Measurements from ENCODE around the gene ATP2B2.

ATP2B2 gene

DNA sequence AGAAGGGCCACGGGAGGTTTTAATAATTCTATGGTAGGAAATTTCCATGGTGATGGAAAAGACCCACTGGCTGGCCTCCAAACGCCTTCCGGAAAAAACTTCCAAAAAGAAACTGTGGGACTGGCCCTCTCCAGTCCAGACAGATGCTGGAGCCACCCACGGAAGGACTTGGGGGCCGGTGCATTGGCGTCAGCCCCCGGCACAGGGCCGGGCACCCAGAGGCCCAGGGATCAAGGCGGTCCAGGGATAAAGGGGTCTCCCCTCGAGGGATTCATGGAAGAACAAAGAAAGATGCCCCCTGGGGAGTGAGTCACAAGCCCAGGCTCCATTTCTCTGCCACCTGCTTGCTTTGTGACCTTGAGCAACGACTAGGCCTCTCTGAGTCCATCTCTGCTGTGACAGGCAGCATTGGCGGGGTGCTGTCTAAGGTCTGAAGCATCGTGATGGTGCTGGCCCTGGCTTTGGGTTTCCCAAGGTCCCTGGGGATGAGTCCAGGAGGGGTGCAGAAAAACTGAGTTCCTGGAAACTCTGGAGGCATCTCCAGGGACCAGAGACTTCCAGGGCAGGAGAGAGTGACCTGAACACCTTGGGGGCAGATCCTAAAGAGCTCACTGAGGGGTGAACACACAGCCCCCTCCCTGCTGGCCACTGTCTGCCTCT, 21.6 kb downstream of the ATP2B2 start:
- peaks cover under 1% of the 10 kb centered on the region for H3K27me3 Mint-ChIP-seq
- H3K4me1 Mint-ChIP-seq, result no peaks in the 10 kb centered on the region
- ATAC-seq (no peak), DNase-seq (no peak)
- no peaks in the 10 kb centered on the region for H3K36me3 Mint-ChIP-seq (ENCODE audit: low read depth)
- H3K4me3 Mint-ChIP-seq, result no peak overlapping the region
- peaks cover 2% of the 10 kb centered on the region for H3K9me3 Mint-ChIP-seq
- no peak overlapping the region for H3K27ac Mint-ChIP-seq

DNA sequence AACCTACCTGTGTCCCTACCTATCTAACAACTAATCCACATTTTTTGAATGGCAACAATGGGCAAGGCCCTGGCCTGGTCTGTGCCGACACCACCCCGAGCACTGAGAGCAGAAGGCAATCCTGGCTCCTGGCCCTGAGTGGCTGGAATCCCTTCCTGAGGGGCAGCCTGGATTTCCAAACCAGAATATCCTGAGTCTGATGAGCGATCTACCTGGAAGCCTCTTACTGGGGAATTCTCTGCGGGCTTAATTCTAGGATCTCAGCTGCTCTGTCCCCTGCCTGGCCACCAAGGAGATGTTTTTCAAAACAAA, 22.1 kb downstream of the ATP2B2 start:
- no peaks in the 10 kb centered on the region for H3K4me1 Mint-ChIP-seq
- H3K36me3 Mint-ChIP-seq (ENCODE audit: low read depth), result no peaks in the 10 kb centered on the region
- no peak overlapping the region for H3K4me3 Mint-ChIP-seq
- no peak for DNase-seq
- H3K27ac Mint-ChIP-seq, result no peak overlapping the region
- no peak for ATAC-seq
- H3K27me3 Mint-ChIP-seq, result peaks cover 1% of the 10 kb centered on the region
- peaks cover 7% of the 10 kb centered on the region for H3K9me3 Mint-ChIP-seq

DNA sequence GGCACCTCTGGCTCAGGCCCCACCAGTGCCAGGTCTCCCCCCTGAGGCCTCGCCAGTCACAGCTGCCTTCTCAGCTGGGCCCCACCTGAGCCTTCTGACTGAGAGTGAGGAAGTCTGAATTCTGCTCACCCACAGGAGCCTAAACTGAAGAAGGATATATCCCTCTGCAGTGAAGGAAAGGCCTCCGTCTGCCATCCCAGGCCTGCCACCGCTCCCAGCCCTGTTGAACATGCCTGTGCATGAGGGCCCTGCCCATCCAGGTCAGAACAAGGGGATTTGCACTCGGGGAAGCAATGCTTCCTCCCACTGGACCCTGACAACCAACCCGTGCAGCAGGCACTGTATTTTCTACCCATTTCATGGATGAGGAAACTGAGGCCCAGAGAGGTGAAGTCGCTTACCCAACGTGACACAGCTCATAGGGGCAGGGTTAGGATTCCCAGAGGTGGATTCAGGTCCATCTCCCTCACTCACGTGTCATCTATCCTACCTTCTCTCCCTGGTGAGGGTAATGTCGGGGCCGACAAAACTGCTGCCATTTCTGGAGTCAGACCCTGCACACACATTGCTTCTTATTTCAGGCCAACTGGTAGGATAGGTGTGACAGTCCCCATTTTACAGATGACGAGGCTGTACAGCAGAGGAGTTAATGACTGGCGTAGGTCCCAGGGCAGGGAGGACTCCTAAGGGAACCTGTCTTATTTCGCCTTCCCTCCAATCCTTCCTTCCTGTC, 22.6 kb downstream of the ATP2B2 start:
- no peak overlapping the region for H3K27ac Mint-ChIP-seq
- ATAC-seq (no peak), DNase-seq (no peak)
- no peaks in the 10 kb centered on the region for H3K4me1 Mint-ChIP-seq
- no peak overlapping the region for H3K4me3 Mint-ChIP-seq
- peaks cover 1% of the 10 kb centered on the region for H3K27me3 Mint-ChIP-seq
- H3K9me3 Mint-ChIP-seq, result peaks cover 10% of the 10 kb centered on the region
- no peaks in the 10 kb centered on the region for H3K36me3 Mint-ChIP-seq (ENCODE audit: low read depth)

GRCh38 chr3:10480871-10481378, 24.5 kb downstream of the ATP2B2 start:
- Mint-ChIP-seq H3K36me3 (ENCODE audit: low read depth) (no peaks in the 10 kb centered on the region), H3K9me3 (peaks cover 10% of the 10 kb centered on the region), H3K27me3 (peaks cover 1% of the 10 kb centered on the region), H3K4me1 (no peaks in the 10 kb centered on the region), H3K27ac (no peak overlapping the region), H3K4me3 (no peak overlapping the region)
- DNase-seq, result no peak
- no peak for ATAC-seq

DNA sequence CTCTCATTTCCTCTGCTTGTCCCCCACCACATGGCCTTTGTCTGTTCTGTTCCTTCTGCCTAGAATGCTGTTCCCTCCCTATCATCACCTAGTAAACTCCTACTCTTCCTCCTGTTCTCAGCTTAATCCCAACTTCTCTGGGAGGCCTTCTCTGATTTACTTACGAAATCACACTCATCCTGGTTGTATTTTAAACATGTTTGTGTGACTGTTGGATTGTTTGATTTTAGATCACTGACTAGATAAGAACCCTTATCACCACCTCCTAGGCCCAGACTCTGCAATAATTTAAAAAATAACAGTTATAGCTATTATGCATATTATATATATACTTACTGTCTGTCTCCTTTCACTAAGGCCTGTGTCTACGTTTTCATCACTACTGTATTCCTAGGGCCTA, 26.1 kb downstream of the ATP2B2 start:
- ATAC-seq (no peak), DNase-seq (no peak)
- Mint-ChIP-seq H3K36me3 (ENCODE audit: low read depth) (no peaks in the 10 kb centered on the region), H3K4me1 (no peaks in the 10 kb centered on the region), H3K4me3 (no peak overlapping the region), H3K9me3 (peaks cover 10% of the 10 kb centered on the region), H3K27me3 (peaks cover 1% of the 10 kb centered on the region), H3K27ac (no peak overlapping the region)

DNA sequence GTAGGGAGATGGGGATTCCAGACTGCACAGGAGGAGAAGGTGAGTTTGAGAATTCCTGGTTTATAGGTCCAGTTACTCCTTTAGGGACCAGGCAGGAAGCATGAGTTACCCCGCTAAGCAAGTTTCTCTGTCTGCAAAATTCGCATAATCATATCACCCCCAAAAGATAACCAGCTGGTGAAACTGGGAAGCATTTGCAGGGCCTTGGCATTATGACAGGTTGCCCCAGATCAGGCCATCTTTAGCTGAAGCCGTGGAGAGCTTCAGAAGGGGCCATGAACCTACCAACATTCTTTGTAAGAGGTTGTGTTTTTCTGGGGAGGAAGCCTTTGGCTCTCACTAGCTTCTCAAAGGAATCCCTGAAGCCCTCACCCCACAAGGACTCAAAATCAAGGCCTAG, 29.4 kb downstream of the ATP2B2 start:
- peaks cover 3% of the 10 kb centered on the region for H3K4me1 Mint-ChIP-seq
- peaks cover 15% of the 10 kb centered on the region for H3K27me3 Mint-ChIP-seq
- no peak for DNase-seq
- ATAC-seq, result no peak
- H3K27ac Mint-ChIP-seq, result no peak overlapping the region
- H3K9me3 Mint-ChIP-seq, result peaks cover 10% of the 10 kb centered on the region
- no peak overlapping the region for H3K4me3 Mint-ChIP-seq
- H3K36me3 Mint-ChIP-seq (ENCODE audit: low read depth), result no peaks in the 10 kb centered on the region

DNA sequence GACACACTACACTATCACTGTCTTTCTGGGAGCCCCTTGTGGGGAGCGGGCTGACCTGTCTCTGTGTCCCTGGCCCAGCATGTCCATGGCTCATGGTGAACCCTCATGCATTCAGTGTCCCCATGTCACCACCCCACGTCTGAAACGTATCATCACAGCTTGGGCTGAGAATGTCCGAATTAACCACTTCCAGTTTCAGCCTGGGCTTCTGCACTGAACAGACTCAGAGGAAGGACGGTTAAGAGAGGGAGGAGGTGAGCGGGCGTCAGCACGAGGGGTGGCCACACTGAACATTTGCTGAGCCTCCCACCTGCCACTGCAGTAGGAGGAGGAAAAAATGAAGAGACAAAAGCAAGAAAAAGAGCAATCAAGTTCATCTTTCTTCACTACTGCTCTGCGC, 30.5 kb downstream of the ATP2B2 start:
- H3K27me3 Mint-ChIP-seq, result peaks cover 24% of the 10 kb centered on the region
- peaks cover 3% of the 10 kb centered on the region for H3K4me1 Mint-ChIP-seq
- peaks cover 10% of the 10 kb centered on the region for H3K9me3 Mint-ChIP-seq
- no peak overlapping the region for H3K27ac Mint-ChIP-seq
- H3K36me3 Mint-ChIP-seq (ENCODE audit: low read depth), result no peaks in the 10 kb centered on the region
- H3K4me3 Mint-ChIP-seq, result no peak overlapping the region
- DNase-seq, result no peak
- no peak for ATAC-seq

- Mint-ChIP-seq H3K4me3 (no peak overlapping the region), H3K36me3 (ENCODE audit: low read depth) (no peaks in the 10 kb centered on the region), H3K4me1 (peaks cover 3% of the 10 kb centered on the region), H3K27ac (no peak overlapping the region), H3K27me3 (peaks cover 24% of the 10 kb centered on the region), H3K9me3 (peaks cover 10% of the 10 kb centered on the region)
- DNase-seq, result no peak
- no peak for ATAC-seq
These were observed 31.1 kb downstream of the ATP2B2 start for GRCh38 chr3:10474275-10474646.

GRCh38 chr3:10473581-10474274, 31.7 kb downstream of the ATP2B2 start:
- peaks cover 7% of the 10 kb centered on the region for H3K9me3 Mint-ChIP-seq
- peaks cover 3% of the 10 kb centered on the region for H3K4me1 Mint-ChIP-seq
- H3K36me3 Mint-ChIP-seq (ENCODE audit: low read depth), result no peaks in the 10 kb centered on the region
- peak overlapping the region; percentile 44 for H3K27ac Mint-ChIP-seq
- ATAC-seq (no peak), DNase-seq (no peak)
- H3K27me3 Mint-ChIP-seq, result peaks cover 26% of the 10 kb centered on the region
- no peak overlapping the region for H3K4me3 Mint-ChIP-seq

- H3K9me3 Mint-ChIP-seq, result no peaks in the 10 kb centered on the region
- H3K27ac Mint-ChIP-seq, result no peak overlapping the region
- H3K36me3 Mint-ChIP-seq (ENCODE audit: low read depth), result no peaks in the 10 kb centered on the region
- peaks cover 3% of the 10 kb centered on the region for H3K4me1 Mint-ChIP-seq
- H3K4me3 Mint-ChIP-seq, result no peak overlapping the region
- no peak for ATAC-seq
- DNase-seq, result no peak
- peaks cover 30% of the 10 kb centered on the region for H3K27me3 Mint-ChIP-seq
These were observed 32.4 kb downstream of the ATP2B2 start for GRCh38 chr3:10472877-10473440.

- ATAC-seq (no peak), DNase-seq (no peak)
- H3K27ac Mint-ChIP-seq, result no peak overlapping the region
- H3K27me3 Mint-ChIP-seq, result peaks cover 30% of the 10 kb centered on the region
- H3K9me3 Mint-ChIP-seq, result no peaks in the 10 kb centered on the region
- H3K4me3 Mint-ChIP-seq, result no peak overlapping the region
- H3K36me3 Mint-ChIP-seq (ENCODE audit: low read depth), result no peaks in the 10 kb centered on the region
- H3K4me1 Mint-ChIP-seq, result peaks cover 3% of the 10 kb centered on the region
These were observed 34.2 kb downstream of the ATP2B2 start for GRCh38 chr3:10471054-10471688.

DNA sequence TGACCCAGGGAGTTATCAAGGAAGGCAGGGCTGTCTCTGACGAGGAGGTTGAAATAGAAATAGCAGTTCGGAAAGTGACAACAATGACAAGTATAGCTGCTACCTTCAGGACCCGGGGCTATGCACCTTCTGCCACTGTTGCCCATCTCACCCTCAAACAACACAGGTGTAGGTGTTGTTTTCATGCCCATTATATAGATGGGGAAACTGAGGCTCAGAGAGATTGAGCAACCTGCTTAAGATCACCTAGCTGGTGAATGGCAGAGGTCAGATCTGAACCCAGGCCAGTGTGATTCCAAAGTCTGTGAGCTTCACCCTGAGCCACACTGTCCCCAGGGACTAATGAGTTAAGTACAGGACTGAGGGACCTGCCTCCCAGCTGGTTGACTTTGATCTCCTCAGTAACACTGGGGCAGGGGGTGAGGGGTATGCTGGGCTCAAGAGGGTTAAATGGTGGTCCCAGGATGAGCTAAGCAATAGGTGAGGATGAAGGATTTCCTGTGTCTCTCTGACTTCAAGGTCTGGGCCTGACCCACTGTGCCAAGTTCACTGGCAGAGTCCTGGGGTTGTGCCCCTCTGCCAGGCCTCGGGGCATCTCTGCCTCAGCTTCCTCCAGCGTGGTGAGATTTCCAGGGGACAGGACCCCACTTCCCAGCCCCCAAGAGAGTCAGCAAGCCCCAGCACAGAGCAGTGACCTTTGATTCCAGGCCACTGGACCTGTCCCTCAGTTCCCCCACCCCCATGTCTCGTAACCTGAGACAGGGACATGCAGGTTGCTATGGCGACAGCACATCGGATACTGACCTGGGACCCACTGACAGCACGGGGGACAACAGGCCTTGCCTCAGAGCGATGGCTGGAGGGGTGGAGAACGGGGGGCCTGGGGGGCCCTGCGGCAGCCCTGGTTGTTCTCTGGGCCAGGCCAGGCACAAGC, 35.0 kb downstream of the ATP2B2 start:
- DNase-seq, result no peak
- H3K4me1 Mint-ChIP-seq, result peaks cover 3% of the 10 kb centered on the region
- peaks cover 30% of the 10 kb centered on the region for H3K27me3 Mint-ChIP-seq
- ATAC-seq, result no peak
- no peaks in the 10 kb centered on the region for H3K9me3 Mint-ChIP-seq
- H3K27ac Mint-ChIP-seq, result no peak overlapping the region
- no peaks in the 10 kb centered on the region for H3K36me3 Mint-ChIP-seq (ENCODE audit: low read depth)
- no peak overlapping the region for H3K4me3 Mint-ChIP-seq

DNA sequence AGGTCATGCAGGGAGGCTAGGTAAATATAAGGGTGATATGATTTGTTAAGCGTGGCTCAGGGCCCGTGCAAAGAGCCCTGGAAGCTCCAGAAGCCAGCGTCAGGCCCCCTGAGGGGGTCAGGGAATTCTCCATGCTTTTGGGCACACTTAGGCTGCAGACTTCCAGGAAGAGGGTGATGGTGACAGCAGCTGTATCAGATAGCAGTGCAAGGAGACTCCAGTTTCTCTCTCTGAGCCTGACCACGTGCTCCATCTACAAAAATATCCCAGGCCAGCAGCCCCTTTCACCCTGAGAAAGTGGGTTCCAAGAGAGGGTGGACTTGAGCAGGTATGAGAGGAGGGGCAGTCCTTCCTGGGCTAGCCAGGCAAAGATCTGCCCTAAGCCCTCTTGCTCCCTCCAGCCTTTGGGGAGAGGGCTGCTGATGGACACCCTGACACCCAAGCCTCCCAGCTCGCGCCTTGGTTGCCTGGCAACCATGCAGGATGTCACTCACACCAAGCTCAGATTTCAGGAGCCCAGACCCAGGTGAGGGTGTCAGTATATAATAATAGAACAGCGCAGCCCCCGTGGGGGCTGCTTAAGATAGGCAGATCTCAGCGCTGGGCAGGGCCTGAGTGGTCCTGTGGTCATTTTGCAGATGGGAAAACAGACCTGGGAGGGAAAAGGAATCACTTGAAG, 35.8 kb downstream of the ATP2B2 start:
- Mint-ChIP-seq H3K27ac (no peak overlapping the region), H3K27me3 (peaks cover 30% of the 10 kb centered on the region), H3K9me3 (no peaks in the 10 kb centered on the region), H3K4me1 (peaks cover 3% of the 10 kb centered on the region), H3K36me3 (ENCODE audit: low read depth) (no peaks in the 10 kb centered on the region), H3K4me3 (no peak overlapping the region)
- ATAC-seq, result no peak
- no peak for DNase-seq

All from activated naive CD8-positive, alpha-beta T cell treated with anti-CD3 and anti-CD28 coated beads, Interleukin-2, amount 50 U/mL, for 24 hours (primary cell).